KOPT-K1 (cell line): ENCODE data around the gene GIPC3.

Source experiments
- H3K27ac ChIP-seq: fragments of 200-600 bp; sonication (generic); 2 replicates; pipeline ENCODE4 v1.5.1; 2016; ENCODE audit warnings: antibody characterized with exemption, mild to moderate bottlenecking, low read depth, low read length; ENCODE audit not compliant: poor library complexity, severe bottlenecking
- H3K36me3 ChIP-seq: fragments of 200-600 bp; sonication (generic); 2 replicates; pipeline ENCODE4 v1.5.1; 2017; ENCODE audit warnings: antibody characterized with exemption, mild to moderate bottlenecking, low read length, moderate library complexity; ENCODE audit not compliant: insufficient read depth
- H3K9me3 ChIP-seq: fragments of 200-600 bp; sonication (generic); 2 replicates; pipeline ENCODE4 v1.5.1; 2017; ENCODE audit warnings: antibody characterized with exemption, low read length, mild to moderate bottlenecking; ENCODE audit not compliant: insufficient read depth, poor library complexity, severe bottlenecking

Gene GIPC3

GRCh38 chr19:3611841-3612240, 26.6 kb downstream of the GIPC3 start:
- Histone ChIP-seq H3K36me3 (peaks cover 47% of the 10 kb centered on the region), H3K27ac (no peak overlapping the region), H3K9me3 (no peaks in the 10 kb centered on the region)

GRCh38 chr19:3612330-3612729, 27.1 kb downstream of the GIPC3 start:
- Histone ChIP-seq H3K9me3 (no peaks in the 10 kb centered on the region), H3K27ac (no peak overlapping the region), H3K36me3 (peaks cover 47% of the 10 kb centered on the region)

GRCh38 chr19:3612901-3613741, 27.8 kb downstream of the GIPC3 start:
- H3K27ac ChIP-seq: no peak overlapping the region
- H3K36me3 ChIP-seq: peaks cover 52% of the 10 kb centered on the region
- H3K9me3 ChIP-seq: no peaks in the 10 kb centered on the region

GRCh38 chr19:3613818-3614661, 28.8 kb downstream of the GIPC3 start:
- Histone ChIP-seq H3K27ac (no peak overlapping the region), H3K9me3 (no peaks in the 10 kb centered on the region), H3K36me3 (peaks cover 60% of the 10 kb centered on the region)

- H3K36me3 ChIP-seq: peaks cover 67% of the 10 kb centered on the region
- H3K27ac ChIP-seq: no peak overlapping the region
- no peaks in the 10 kb centered on the region for H3K9me3 ChIP-seq
These were observed 29.7 kb downstream of the GIPC3 start for GRCh38 chr19:3614858-3615505.

- Histone ChIP-seq H3K27ac (no peak overlapping the region), H3K36me3 (peaks cover 67% of the 10 kb centered on the region), H3K9me3 (no peaks in the 10 kb centered on the region)
These were observed 30.4 kb downstream of the GIPC3 start for GRCh38 chr19:3615524-3616135.

GRCh38 chr19:3617463-3617862, 32.2 kb downstream of the GIPC3 start:
- Histone ChIP-seq H3K36me3 (peaks cover 67% of the 10 kb centered on the region), H3K27ac (no peak overlapping the region), H3K9me3 (no peaks in the 10 kb centered on the region)

GRCh38 chr19:3618144-3618810, 33.0 kb downstream of the GIPC3 start:
- no peak overlapping the region for H3K27ac ChIP-seq

GRCh38 chr19:3618811-3619630, 33.7 kb downstream of the GIPC3 start:
- Histone ChIP-seq H3K36me3 (peaks cover 66% of the 10 kb centered on the region), H3K27ac (no peak overlapping the region), H3K9me3 (no peaks in the 10 kb centered on the region)

More at GRCh38 chr19:3618144-3618810, 33.0 kb downstream of the GIPC3 start:
- Histone ChIP-seq H3K36me3 (peaks cover 69% of the 10 kb centered on the region), H3K9me3 (no peaks in the 10 kb centered on the region)

GRCh38 chr19:3619631-3620012, 34.3 kb downstream of the GIPC3 start:
- no peaks in the 10 kb centered on the region for H3K9me3 ChIP-seq
- H3K27ac ChIP-seq: no peak overlapping the region
- peaks cover 64% of the 10 kb centered on the region for H3K36me3 ChIP-seq

GRCh38 chr19:3620145-3620816, 35.0 kb downstream of the GIPC3 start:
- H3K9me3 ChIP-seq: no peaks in the 10 kb centered on the region
- peaks cover 64% of the 10 kb centered on the region for H3K36me3 ChIP-seq
- no peak overlapping the region for H3K27ac ChIP-seq

GRCh38 chr19:3620817-3621547, 35.7 kb downstream of the GIPC3 start:
- H3K27ac ChIP-seq: no peak overlapping the region
- peaks cover 60% of the 10 kb centered on the region for H3K36me3 ChIP-seq
- H3K9me3 ChIP-seq: no peaks in the 10 kb centered on the region

GRCh38 chr19:3621689-3622088, 36.4 kb downstream of the GIPC3 start:
- Histone ChIP-seq H3K27ac (no peak overlapping the region), H3K9me3 (no peaks in the 10 kb centered on the region), H3K36me3 (peaks cover 60% of the 10 kb centered on the region)
